Amniotic stem cell (primary cell): ENCODE measurements around the gene ST8SIA6.
"Not testable (repeated sequence)": the region's sequence is repeated elsewhere in the genome, so short reads cannot be mapped to it uniquely, and the experiment has no call there.

Source experiments
- DNase-seq: peaks from one replicate; lab custom pipeline; 2025; lab: John Stamatoyannopoulos, UW

Gene ST8SIA6

GRCh38 chr10:17343118-17343517 is 111.3 kb downstream of the ST8SIA6 start:
- DNase-seq = no peak

GRCh38 chr10:17340144-17340829 is 114.1 kb downstream of the ST8SIA6 start:
- no peak for DNase-seq

- DNase-seq = peak; percentile 15
These were observed 119.3 kb downstream of the ST8SIA6 start for GRCh38 chr10:17335065-17335464.

- no peak for DNase-seq
These were observed 123.9 kb downstream of the ST8SIA6 start for GRCh38 chr10:17330501-17330900.

- DNase-seq = no peak
These were observed 128.0 kb downstream of the ST8SIA6 start for GRCh38 chr10:17326377-17326776.

- not testable (repeated sequence) for DNase-seq
These were observed 132.4 kb downstream of the ST8SIA6 start for GRCh38 chr10:17321957-17322356.

GRCh38 chr10:17316488-17317170 is 137.8 kb downstream of the ST8SIA6 start:
- no peak for DNase-seq

GRCh38 chr10:17309435-17309834 is 145.0 kb downstream of the ST8SIA6 start:
- DNase-seq = no peak

GRCh38 chr10:17307123-17307522 is 147.3 kb downstream of the ST8SIA6 start:
- DNase-seq = no peak

- DNase-seq = no peak
These were observed 162.0 kb downstream of the ST8SIA6 start for GRCh38 chr10:17292375-17292774.

GRCh38 chr10:17290226-17290625 is 164.2 kb downstream of the ST8SIA6 start:
- no peak for DNase-seq

GRCh38 chr10:17289763-17290162 is 164.6 kb downstream of the ST8SIA6 start:
- no peak for DNase-seq

- DNase-seq = no peak
These were observed 167.5 kb downstream of the ST8SIA6 start for GRCh38 chr10:17286562-17287550.

- no peak for DNase-seq
These were observed 172.1 kb downstream of the ST8SIA6 start for GRCh38 chr10:17282311-17282710.

GRCh38 chr10:17278607-17279240 is 175.7 kb downstream of the ST8SIA6 start:
- no peak for DNase-seq

GRCh38 chr10:17276756-17277424 is 177.5 kb downstream of the ST8SIA6 start:
- DNase-seq = no peak

- peak; percentile 16 for DNase-seq
These were observed 181.0 kb downstream of the ST8SIA6 start for GRCh38 chr10:17273403-17273802.

- DNase-seq = no peak
These were observed 181.7 kb downstream of the ST8SIA6 start for GRCh38 chr10:17272648-17273047.
